GM18526 (cell line): ENCODE measurements around the gene PIP5K1C.

Experiments
- POLR2A ChIP-seq: IDR thresholded peaks from 3 replicates; pipeline ENCODE4 v1.6.1; 2011; ENCODE audit not compliant: insufficient read length; ENCODE audit errors: extremely low read depth

PIP5K1C gene

DNA sequence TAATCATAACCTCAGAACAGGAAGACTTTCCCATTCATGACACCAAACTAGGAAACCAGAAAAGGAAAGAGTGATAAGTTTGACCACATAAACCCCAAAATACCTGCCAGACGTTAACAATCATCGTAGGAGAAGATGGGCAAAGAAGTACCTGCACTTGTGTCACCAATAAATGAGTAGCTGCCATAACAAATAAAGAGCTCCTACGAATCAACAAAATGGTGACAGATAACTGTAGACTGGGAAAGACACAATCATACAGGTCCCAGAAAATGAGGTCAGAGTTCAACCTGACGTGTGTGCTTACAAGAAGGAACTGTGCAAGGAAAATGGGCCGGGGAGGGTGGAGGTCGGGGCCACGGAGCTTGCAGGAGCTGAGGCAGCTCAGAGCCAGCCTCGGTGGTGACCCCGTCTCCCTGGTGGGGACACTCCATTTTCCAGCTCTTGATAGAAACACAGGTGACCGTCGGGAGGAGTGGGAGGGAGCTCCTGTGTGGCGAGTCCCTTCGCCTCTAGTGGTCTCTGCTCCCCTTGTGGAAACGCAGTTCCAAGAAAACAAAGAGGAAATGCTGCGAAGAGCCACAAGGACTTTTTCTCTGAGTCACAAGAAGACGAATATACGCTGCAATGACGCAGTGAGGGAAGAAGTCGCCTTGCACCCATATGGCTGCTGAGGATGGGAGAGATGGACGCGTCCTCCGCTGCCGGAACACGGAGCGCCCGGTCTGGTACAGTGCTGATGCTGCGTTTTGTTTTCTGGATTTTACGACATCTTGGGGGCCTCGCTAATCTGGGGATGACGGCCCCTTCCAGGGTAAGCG lies 9.5 kb downstream of the PIP5K1C start:
- TF ChIP-seq POLR2A, result no peak

- TF ChIP-seq POLR2A, result no peak
These were observed 12.2 kb downstream of the PIP5K1C start for GRCh38 chr19:3687774-3688706.

DNA sequence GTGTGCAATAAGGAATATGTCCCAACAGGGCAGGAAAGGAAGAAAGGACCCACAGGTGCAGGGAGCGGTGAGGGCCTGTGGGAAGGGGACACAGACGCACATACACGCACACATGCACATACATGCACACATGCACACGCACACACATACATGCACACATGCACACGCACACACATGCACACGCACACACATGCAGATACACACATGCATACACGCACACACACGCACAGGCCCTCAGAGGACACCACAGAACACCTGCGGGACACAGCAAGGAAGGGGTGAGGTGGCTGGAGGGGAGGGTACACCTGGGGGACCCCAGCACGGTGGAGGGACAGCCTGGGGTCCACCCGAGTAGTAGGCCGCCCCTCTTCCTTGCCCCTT lies 12.9 kb downstream of the PIP5K1C start:
- TF ChIP-seq POLR2A, result no peak

DNA sequence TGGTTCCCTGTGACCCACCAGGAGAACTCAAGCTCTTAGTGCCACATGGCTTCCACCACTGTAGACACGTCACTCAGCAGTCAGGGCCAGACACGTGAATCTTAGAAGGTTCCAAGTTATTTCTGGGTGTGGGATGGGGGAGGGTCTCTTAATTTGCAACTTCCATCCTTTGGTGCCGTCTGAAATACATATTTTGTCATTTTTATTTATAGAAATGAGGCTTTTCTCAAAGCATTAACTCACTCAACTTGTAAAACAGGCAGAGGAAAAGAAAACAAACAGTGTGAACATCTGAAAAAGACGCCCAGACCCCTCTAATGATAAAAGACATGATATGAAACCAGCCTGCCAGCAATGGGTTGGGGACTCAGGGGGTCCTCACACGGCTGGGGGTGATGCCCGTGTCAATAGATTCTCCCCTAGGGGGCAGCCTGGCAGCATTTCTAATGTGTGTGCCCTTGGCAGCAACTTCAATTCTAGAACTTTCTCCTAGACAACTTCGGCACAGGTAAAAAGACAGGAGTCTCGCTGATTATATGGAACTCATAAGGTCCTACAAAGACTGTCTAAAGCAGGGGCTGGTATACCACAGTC lies 15.4 kb downstream of the PIP5K1C start:
- no peak for TF ChIP-seq POLR2A

- no peak for TF ChIP-seq POLR2A
These were observed 16.0 kb downstream of the PIP5K1C start for GRCh38 chr19:3684054-3684816.

DNA sequence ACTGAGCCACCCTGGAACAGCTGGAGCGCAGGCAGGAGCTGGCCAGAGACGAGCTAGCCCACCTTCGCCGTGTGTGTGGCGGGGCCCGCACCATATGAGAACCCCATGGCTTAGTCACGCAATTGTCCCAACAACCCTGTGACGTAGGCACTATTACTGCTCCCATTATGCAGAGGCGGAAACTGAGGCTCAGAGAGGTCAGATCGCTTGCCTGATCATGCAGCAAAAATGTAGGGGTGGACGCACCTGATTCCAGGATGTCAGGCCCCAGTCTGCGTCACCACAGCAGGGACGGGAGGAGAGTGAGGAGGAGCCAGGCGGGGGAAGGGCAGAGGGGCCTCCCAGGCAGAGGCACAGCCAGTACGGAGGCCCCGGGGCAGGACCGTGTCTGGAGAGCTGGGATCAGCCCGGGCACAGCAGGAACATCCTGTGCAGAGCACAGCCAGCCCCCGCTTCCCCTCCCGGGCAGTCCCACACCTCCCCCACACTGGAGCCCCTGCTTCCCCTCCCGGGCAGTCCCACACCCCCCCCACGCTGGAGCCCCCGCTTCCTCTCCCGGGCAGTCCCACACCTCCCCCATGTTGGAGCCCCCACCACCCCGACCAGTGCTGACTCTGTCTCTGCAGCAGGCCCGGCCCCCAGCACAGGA lies 16.7 kb downstream of the PIP5K1C start:
- TF ChIP-seq POLR2A, result no peak

DNA sequence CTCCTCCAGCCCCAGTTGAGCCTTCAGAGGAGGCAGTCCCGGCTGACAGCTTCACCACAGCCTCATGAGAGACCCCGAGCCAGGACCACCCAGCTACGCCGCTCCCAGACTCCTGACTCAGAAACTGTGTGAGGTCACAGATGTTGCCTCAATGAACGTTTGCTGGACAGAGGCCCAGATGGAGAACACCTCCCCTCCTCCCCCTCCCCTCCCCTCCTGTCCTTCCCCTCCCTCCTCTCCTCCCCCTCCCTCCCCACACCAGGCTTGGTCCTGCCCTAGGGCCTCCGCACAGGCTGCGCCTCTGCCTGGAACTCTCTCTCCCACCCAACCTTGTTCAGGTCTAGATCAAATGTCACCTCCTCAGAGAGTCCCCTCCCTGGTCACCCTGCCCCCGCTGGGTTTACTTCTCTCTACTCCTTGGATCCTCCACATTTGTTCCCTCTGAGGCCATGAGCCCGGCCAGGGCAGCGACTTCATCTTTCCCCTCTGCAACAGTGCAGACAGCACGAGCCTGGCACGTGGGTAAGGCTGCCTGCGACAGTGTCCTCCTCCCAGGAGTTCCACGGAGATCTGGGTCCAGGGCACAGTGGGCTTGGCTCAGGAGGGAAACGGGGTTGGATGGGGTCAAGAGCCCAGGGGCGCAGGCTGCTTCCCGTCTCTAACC lies 17.4 kb downstream of the PIP5K1C start:
- TF ChIP-seq POLR2A, result no peak

GRCh38 chr19:3682286-3682685 lies 18.0 kb downstream of the PIP5K1C start:
- no peak for TF ChIP-seq POLR2A

- no peak for TF ChIP-seq POLR2A
These were observed 19.3 kb downstream of the PIP5K1C start for GRCh38 chr19:3680939-3681338.

DNA sequence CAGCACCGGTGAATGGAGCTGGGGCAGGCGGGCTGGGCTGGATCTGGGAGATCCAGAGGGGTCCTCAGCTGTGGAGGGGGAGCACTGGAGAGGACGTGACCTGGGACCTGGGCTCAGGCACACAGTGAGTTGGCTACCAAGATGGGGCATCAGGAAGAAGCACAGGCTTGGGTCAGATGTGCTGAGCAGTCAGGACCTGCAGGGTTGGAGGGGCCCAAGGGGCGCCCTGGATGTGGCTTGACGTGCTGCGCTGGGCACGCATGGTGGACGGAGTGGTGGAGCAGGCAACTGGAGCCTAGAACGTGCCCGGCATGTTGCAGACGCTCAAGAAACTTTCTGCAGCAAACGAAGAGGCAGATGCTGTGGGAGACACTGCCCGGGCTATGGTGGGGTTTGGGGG lies 20.7 kb downstream of the PIP5K1C start:
- no peak for TF ChIP-seq POLR2A

GRCh38 chr19:3679138-3679537 lies 21.1 kb downstream of the PIP5K1C start:
- no peak for TF ChIP-seq POLR2A

DNA sequence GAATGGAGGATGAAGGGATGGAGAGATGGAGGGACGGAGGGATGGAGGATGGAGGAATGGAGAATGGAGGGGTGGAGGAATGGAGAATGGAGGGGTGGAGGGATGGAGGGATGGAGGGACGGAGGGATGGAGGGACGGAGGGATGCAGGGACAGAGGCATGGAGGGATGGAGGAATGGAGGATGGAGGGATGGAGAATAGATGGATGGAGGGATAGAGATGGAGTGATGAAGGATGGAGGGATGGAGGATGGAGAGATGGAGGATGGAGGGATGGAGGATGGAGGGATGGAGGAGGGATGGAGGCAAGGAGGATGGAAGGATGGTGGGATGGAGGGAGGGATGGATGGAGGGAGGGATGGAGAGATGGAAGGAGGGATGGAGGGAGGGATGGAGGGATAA lies 22.1 kb downstream of the PIP5K1C start:
- no peak for TF ChIP-seq POLR2A

GRCh38 chr19:3674784-3675543 lies 25.3 kb downstream of the PIP5K1C start:
- TF ChIP-seq POLR2A, result no peak

GRCh38 chr19:3673506-3674439 lies 26.5 kb downstream of the PIP5K1C start:
- no peak for TF ChIP-seq POLR2A
